Measurements from ENCODE around the gene VIPR1.

Gene VIPR1

DNA sequence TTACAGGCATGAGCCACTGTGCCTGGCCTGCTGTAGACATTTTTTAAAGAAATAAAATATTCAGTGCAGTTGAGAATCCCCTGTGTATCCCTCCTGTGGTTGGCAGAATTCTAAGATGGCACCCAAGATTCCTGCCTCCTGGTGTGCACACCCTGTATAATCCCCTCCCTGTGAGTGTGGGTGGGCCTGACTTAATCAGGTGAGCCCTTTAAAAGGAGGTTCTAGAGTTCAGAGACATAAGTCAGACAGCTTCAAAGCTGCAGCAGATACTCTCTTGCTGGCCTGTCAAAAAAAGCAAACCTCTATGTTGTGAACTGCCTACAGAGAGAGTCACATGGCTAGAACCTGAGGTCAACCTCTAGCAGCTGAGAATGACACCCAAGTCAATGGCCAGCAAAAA, 7.0 kb upstream of the VIPR1 start:
- peak; percentile 12 for DNase-seq

DNA sequence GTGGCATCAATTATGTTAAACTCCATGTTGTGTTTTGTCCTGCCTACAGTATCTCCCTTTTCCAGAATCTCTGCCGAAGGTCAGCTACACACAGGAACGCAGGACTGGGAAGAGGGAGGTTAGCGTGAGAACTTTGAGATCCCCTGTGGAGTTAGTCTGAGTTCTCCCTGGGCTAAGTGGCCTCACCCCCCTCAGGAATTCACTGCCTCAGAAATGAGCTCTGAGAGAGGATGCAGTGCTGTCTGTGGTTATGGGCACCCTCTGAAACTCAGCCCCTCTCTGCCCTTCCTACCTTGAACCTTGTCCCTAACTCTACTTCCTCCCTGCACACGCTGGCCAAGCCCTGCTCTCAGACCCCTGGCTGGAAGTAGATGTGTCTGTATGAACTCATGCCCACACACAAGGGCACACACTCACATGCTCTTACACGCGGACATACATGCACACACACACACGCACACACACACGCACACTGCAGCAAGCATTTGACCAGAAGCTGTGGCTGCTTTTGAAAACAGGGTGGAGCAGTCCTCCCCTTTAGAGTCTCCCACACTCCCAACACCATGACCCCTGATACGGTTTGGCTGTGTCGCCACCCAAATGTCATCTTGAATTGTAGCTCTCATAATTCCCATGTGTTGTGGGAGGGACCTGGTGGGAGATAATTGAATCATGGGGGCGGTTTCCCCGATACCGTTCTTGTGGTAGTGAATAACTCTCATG, 5.3 kb upstream of the VIPR1 start:
- DNase-seq = peak; percentile 17

DNA sequence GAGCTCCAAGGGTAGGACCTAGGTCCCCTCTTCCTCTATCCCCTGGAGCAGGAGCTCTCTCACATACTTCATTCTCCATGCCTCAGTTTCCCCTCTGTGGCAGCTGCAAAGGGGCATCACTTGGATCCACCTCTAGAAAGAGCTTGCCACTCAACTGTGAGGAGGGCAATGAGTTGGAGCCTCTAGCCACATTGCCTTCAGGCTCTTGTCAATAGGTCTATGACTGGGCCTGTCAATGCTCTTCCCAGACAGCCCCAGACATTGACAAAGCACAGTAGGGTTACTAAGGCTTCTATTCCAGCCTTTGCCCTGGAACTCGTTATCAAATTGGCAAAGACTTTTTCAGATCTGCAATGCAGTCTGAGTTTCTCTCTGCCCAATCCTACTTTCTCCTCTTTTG, 4.4 kb upstream of the VIPR1 start:
- DNase-seq = peak; percentile 4

DNA sequence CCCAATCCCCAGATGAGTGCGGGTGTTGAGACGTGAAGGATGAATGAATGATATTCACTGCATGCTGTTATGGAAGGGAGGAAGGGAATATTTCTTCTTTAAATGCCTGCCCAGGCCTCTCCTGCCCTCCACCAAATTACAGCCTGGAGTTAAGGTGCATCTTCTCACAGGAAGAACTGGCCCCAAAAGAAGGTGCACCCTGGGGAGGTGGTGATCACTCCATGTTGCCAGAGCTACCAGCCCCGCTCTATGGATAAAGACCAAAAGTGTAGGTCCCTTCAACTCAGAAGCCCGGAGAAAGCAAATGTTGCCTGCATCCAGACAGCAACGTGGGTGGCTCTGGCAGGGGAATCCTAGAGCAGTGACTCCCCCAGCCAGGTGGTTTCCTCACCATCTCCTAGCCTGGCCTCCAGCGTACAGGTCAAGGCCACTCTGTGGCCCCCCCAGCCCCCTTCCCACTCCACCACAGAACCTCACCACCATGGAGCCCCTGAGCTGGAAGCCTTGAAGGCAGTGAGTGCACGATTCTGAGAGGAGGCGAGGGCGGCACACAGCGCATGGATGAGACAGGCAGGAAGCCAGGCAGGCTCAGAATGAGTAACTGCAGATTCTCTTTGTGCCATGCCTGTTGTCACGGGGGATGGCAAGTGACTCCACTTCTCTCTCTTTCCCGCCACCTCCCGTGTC, 3.5 kb upstream of the VIPR1 start:
- DNase-seq = peak; percentile 33

DNA sequence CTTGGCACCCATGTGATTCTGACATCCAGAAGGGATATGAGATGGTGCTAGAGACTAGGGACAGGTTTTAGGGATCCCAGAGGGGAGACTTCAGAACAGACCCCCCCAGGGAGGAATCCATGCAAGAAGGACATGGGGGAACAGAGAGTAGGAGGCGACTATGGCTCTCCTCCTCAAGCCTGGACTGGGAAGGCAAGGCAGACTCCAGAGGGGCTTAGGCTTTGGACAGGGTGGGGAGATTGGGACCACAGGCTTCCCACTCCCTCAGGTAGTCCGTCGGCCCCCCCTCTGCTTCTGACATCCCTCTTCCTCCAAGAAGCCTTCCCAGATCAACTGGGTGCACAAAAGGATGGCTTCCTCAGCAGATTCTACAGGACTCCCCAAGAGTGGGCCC, 3.0 kb upstream of the VIPR1 start:
- DNase-seq = peak; percentile 10

- DNase-seq = no peak
Observed at GRCh38 chr3:42500091-42500490, 2.4 kb upstream of the VIPR1 start.

- peak; percentile 4 for DNase-seq
Observed at GRCh38 chr3:42500909-42501308, 1.5 kb upstream of the VIPR1 start.

DNA sequence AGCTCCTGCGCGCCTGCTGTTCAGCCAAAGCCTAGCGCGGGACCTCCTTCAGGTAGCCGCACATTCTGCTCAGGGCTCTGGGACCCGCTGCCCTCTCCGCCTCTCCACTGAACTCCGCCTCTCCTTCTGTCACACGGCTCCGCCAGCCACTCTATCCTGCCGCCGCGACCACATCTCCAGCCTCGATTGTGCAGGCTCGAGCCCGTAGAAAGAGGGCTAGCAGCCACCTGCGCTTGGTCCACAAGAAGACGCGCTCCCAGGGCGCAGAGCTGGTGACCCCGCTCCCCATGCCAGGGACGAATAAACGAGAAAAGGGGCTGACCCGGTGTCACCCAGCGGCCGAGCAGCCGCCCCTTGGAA, 1.1 kb upstream of the VIPR1 start:
- no peak for DNase-seq

- peak; percentile 77 for DNase-seq
Observed at GRCh38 chr3:42501681-42502428, 588 bp upstream of the VIPR1 start.

- peak; percentile 19 for DNase-seq
Observed at GRCh38 chr3:42503251-42503924, 945 bp downstream of the VIPR1 start.

DNA sequence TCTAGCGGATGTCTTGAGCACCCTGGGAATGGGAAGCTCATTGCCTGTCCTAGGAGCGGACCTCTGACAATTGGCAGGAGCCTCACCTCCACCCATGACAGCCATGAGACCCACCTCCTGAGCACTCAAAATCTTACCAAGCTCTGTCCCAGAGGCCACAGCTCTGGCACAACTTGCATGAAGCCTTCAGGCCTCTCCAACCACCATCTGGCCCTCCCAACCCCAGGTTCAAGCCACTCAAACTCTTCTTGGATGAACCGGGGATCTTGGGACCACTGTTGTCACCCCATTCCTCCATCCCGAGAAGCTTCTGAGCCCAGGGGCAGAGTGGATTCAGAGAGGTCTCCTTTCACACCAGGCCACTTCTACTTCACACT, 1.5 kb downstream of the VIPR1 start:
- DNase-seq = peak; percentile 17

GRCh38 chr3:42504334-42505127, 2.1 kb downstream of the VIPR1 start:
- DNase-seq = peak; percentile 17

DNA sequence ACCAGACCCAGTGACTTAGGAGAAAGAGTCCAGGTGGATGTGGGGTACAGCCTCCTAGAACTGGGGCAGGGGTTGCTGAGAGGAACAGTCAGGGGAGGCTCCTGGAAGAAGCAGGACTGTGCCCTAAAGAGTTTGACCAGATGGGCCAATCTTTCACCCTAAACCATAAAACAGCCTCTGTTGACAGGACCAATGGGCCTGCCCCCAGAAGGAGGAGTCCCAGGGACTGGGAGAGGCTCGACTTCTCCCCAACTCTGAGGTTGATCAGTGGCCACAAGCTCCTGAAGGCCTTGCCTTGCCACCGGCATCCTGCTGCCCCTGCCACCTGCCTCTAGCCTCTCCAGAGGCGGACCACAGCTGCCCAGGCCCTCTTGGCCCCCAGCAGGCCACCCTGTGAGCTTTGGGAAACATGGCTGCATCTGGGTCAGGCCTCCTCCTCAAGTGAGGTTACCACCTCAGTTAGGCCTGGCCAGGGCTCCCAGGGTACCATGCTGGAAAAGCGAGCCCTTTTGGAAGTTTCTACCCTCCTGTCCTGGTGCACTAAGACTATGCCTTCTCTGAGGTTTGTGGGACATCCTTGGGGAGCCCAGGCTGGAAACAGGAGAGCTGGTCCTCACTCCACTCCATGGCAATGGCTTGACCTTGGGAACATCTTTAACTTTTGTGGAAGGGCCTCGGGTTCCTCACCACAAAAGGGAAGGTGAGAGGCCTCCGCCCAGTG, 2.8 kb downstream of the VIPR1 start:
- DNase-seq = peak; percentile 20

- peak; percentile 22 for DNase-seq
Observed at GRCh38 chr3:42505849-42506410, 3.5 kb downstream of the VIPR1 start.

GRCh38 chr3:42507252-42507651, 4.8 kb downstream of the VIPR1 start:
- peak; percentile 22 for DNase-seq

- no peak for DNase-seq
Observed at GRCh38 chr3:42507761-42508335, 5.4 kb downstream of the VIPR1 start.

DNA sequence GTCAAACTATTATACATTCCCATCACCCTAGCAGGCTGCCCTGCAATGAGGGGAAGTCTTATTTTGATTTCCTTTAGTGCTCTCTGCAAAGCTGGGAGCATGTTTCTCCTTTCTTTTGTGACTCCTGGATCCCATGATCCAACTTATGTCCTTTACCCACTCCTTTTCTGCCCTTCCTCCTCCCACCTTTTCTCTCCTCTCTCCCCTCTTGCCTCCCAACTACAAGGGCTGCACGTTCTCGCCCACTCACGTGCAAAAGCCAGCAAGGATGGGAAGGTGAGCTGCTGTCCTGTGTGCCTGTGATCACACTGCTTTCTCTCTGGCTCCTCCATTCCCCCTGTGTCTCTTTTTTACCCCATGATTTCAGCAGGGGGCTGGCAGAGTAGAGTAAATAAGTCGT, 6.1 kb downstream of the VIPR1 start:
- DNase-seq = no peak

- no peak for DNase-seq
Observed at GRCh38 chr3:42509111-42509510, 6.7 kb downstream of the VIPR1 start.

DNA sequence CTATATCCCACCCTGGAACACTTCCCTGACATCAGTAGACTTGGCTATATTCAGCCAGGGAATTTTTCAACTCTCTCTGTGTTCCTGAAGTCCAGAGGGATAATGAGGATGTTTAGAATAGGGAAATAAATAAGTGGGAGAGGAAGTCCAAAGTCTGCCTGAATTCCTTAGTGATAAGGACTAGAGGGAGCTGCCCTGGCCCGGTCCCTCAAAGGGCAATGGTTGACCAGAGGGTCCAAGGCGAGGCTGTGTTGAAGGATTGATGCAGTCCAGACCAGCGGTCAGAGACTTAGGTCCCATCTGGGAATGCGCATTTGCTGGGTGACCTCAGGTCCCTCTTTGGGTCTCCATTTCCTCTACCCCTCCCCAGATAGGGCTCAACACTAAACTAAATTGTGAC, 7.9 kb downstream of the VIPR1 start:
- DNase-seq = no peak

GRCh38 chr3:42511201-42511600, 8.8 kb downstream of the VIPR1 start:
- no peak for DNase-seq

DNA sequence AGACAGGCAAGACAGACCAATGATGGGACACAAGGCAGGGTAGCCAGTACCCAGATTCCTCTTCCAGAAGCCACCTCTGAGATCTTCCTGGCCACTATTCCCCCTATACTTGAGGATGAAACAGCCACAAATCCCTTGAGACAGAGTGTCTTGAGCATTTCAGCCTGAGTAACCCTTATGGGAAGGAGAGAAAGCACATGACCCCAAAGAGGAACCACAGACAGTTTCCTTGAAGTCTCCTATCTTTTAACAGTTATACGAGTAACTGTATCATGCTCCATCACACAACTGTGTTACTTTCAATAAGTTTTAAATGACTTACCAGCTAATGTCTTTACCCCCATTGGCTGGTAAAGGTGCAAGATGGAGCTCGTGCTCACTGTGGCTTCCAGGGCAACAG, 9.3 kb downstream of the VIPR1 start:
- no peak for DNase-seq

Data from stimulated activated CD8-positive, alpha-beta memory T cell treated with anti-CD3 and anti-CD28 coated beads, Interleukin-4, amount 100 ng/mL, for 48 hours (primary cell).